Muscle of back (tissue), 13 donors: ENCODE results near the gene RNU5D-1. TPM values are rescaled to one million over a fixed set of nuclear protein-coding genes. Genes with fewer than 3 reads are reported as not detected.
"Not testable (repeated sequence)": the region's sequence is repeated elsewhere in the genome, so short reads cannot be mapped to it uniquely, and the experiment has no call there.

ENCODE experiments used
- DNase-seq, 3 donors: peaks; one replicate each; pipeline versions ENCODE4 v3.0.0 to v3.0.0-alpha.2; 2013
- long read RNA-seq, 9 donors: transcript quantifications; one replicate each; lab custom pipeline, GENCODE V29; 2026
- polyA plus RNA-seq, 10 donors: library from polyadenylated mRNA; unstranded; fragments of 120-200 nt; gene quantifications; one replicate each; pipeline ENCODE4 v1.2.1, GENCODE V29; 2013; ENCODE audit not compliant: insufficient read length in 10 of 10

Gene RNU5D-1
- polyA plus RNA-seq, result not detected
- long read RNA-seq, donor 1, result 0 reads
- long read RNA-seq, donor 2, result 0 reads
- long read RNA-seq, donor 3, result 0 reads
- long read RNA-seq, donor 4, result 0 reads
- long read RNA-seq, donor 5, result 0 reads
- long read RNA-seq, donor 6, result 0 reads
- long read RNA-seq, donor 7, result 0 reads
- long read RNA-seq, donor 8, result 0 reads
- long read RNA-seq, donor 9, result 0 reads

DNA sequence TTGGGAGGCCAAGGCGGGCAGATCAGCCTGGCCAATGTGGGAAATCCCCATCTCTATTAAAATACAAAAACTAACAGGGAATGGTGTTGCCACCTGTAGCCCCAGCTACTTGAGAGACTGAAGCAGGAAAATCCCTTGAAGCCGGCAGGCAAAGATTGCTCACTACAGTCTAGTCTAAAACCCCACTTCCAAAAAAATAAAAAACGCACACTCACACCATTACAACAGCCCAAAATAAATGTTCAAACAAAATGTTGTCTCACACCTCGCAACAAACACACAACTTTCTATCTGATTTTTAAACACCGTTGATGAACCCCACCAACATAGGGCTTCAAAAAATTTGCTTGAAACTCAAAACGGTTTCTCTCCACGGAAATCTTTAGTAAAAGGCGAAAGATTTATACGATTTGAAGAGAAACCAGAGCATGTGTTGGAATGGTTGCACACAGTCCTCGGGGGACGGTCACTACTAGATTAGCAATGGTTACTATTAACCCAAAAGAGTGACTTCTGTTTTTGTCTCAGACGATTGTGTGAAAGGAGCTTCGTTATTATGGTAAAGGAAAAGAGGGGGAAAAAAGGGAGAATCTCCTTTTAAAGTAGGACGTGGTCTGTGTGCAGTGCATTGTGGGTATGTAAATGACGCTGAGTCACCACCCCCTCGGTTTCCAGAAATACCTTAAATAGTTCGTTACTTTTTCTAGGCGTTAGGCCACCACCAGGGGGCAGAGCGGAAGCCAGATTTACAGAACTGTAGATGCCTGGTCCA is at the start of gene RNU5D-1:
Gene RNU5D-1 (minus strand): TSS at position 430 of the 772 bp plus-strand sequence.
- DNase-seq, result peak; percentile 95 to 97 (median 96)

GRCh38 chr1:44780583-44781121 is 49.7 kb upstream of the RNU5D-1 start:
- no peak for DNase-seq

DNA sequence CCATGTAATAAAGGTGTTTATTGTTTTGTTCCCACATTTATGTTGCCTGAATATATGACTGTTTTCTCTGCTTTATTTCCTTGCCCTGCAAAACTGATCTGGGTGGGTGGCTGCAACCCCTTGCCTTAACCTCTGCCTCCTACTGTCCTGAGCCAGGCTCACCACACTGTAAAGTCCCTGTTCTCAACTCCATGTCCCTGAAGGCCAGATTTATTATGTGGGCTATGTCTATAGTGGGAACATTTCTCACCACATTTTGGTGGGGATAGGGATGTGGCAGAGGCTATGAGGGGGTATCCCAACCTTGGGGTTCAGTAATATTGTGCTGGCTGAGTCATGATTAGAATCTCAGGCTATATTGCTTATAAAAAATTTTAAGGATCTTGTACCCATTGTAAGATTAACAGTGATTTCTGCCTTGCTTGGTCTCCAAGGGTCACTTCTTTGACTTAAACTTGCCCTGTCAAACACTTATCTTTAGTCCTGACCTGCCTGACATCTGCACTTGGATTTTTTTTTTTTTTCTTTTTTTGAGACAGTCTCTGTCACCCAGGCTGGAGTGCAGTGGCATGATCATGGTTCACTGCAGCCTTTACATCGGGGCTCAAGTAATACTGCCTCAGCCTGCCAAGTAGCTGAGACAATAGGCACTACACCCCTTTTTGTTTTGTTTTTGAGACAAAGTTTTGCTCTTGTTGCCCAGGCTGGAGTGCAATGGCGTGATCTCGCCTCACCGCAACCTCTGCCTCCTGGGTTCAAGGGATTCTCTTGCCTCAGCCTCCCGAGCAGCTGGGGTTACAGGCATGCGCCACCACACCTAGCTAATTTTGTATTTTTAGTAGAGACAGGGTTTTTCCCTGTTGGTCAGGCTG is 48.0 kb upstream of the RNU5D-1 start:
- no peak for DNase-seq

- no peak for DNase-seq
These were observed 47.1 kb upstream of the RNU5D-1 start for GRCh38 chr1:44777969-44778635.

DNA sequence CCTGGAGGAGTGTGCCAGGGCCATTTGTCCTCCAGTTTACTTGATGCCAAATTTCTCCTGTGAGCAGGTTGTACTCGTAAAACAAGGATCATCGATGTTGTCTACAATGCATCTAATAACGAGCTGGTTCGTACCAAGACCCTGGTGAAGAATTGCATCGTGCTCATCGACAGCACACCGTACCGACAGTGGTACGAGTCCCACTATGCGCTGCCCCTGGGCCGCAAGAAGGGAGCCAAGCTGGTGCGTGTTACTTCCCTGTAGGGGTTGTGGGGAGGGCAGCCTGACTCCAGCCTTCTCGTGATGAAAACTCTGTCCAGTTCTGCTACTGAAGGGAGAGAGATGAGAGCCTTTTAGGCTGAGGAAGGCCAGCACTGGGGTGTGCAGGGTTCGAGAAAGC is 46.6 kb upstream of the RNU5D-1 start:
- no peak for DNase-seq

DNA sequence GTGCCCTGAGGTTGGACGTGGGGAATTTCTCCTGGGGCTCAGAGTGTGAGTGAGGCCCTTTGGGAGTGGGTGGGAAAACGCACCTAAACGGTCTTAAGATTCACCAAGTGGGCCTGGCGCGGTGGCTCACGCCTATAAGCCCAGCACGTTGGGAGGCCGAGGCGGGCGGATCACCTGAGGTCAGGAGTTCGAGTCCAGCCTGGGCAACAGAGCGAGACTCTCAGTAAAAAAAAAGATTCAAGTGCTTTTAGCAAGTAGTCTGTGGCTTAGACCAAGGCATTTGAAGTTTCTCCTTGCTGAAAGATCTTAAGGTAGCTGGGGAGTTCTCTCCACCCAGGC is 45.7 kb upstream of the RNU5D-1 start:
- DNase-seq, result no peak

DNA sequence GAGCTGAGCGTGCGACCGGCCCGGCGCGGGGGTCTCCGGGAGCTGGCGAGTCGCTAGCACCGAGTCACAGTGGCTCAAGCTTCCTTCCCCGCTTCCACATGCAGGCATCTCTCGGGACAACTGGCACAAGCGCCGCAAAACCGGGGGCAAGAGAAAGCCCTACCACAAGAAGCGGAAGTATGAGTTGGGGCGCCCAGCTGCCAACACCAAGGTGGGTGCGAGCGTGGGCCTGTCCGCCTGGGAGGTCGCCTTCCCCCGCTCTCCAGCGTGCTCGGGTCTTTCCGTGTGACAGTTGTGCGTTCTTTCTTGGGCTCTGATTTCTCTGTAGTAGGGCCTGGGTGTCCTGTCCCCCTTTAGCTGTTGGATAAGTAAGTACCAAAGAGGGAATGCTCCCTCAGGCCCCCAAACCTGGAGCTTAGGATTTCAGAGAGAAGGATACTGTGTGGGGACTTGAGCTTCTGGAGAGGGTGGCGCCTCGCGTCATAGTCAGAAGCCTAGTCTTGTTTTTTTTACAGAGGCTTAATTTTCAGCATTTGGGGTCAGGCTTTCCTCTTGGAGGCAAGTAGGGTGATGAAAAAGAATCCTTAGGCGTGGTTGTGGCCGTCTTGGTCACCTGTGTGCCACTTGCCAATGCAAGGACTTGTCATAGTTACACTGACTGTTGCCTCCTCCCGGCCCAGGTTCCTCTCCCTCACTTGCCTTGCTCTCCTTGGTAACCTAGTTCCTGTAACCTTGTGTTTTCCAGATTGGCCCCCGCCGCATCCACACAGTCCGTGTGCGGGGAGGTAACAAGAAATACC is 45.2 kb upstream of the RNU5D-1 start:
- DNase-seq, result peak in 1 of 3 donors; percentile 36

DNA sequence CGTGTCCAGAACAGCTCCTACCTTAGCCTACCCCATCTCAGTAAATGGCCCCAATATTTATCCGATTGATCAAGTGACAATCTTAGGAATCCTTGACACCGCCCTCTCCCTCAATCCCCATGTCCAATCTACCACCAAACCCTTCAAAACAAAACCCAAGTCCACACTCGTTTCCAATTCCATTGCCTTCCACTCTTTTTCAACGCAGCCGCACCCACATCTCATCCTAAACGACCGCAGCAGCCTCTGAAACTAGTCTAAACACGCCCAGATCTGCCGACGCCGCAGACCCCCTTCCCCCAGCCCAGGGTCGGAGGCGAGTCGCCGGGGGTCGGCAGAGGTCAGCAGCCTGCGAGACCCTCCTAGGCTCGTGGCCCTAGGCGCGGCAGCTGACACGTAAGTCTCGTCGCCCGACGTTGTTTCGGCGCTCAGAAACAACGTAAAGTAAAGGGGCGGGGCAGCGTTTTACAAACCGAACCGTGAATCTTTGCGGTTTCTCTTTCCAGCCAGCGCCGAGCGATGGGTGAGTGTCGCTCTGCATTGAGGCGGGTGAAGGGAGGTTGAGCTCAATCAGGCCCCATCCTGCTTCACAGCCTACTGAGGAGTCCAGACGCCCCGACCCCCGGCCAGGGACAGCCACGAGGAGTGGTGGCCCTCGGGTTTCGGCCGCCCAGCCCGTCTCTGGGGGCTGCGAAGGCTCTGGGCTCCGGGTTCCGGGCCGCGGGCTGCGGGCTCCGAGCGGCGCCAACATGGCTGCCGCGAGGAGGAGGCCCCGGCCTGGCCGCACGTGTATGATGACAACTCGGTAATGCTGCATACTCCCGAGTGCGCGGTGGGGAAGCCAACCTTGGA is 44.3 kb upstream of the RNU5D-1 start, which contains the start of gene RPS8:
Gene RPS8 (plus strand): TSS at position 463 of the 852 bp plus-strand sequence. CDS start 57 bp downstream, at position 520.
- peak; percentile 96 to 99 (median 97) for DNase-seq

- DNase-seq, result not testable (repeated sequence)
These were observed 35.5 kb upstream of the RNU5D-1 start for GRCh38 chr1:44766421-44766820.

DNA sequence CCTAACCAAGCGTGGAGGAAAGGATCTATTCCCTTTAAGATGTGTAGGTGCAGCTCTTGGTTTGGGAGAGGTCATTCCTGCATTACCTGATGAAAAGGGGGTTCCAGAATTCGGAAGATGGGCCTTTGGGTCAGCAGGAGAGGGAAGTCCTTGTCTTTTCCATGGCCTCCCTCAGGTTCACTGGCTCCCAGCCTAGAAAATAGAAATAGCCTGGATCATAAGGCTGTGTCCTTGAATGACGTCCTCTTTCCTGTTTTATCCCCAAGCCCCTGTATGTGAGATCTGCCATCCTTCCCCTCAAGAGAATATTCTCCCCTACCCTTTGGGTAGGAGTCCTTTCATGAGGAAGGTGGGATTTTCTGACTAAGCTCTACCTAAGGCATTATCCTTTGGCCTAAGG is 29.9 kb upstream of the RNU5D-1 start:
- DNase-seq, result no peak

- no peak for DNase-seq
These were observed 28.1 kb upstream of the RNU5D-1 start for GRCh38 chr1:44759077-44759476.

- no peak for DNase-seq
These were observed 26.4 kb upstream of the RNU5D-1 start for GRCh38 chr1:44757420-44757819.

DNA sequence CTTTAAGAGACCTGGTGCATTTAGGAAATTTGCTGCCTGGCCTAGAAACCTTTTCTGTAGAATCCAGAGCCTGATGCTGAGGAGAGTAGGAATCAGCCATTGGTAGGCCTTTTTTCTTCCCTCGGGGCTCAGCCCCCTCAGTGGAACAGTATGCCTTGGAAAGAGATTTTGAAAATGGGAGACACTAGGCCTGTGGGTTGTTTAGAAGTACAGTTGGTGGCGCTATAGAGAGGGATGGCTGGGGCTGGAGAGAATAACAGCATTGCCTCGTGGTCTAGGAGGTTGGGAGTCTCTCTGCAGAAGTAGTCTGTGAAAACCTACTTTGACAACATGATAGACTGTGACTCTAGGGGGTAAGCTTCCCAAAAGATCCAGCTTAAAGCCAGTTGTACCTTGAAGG is 16.9 kb upstream of the RNU5D-1 start:
- no peak for DNase-seq

- no peak for DNase-seq
These were observed 12.2 kb upstream of the RNU5D-1 start for GRCh38 chr1:44743211-44743610.

DNA sequence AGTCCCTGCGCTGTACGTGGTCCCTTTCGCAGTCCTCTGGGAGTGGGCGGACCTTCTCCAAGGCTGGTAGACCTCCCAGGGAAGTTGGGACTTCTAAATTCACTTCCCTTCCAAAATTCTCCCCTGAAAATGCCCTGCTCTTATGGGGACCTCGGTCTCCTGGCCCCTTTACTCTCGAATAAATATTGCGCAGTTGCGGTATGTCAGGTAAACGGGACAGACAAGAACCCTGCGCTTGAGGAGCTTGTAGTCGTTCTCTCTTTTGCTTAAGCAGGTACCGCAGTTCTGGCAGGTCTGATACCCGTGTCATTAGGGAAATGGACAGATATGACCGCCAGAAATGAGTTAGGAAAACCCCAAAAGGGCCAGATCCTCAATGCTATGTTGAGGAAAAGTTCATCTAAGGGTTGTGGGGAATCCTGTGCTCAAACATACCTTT is 9.2 kb upstream of the RNU5D-1 start:
- DNase-seq, result peak in 1 of 3 donors; percentile 38

DNA sequence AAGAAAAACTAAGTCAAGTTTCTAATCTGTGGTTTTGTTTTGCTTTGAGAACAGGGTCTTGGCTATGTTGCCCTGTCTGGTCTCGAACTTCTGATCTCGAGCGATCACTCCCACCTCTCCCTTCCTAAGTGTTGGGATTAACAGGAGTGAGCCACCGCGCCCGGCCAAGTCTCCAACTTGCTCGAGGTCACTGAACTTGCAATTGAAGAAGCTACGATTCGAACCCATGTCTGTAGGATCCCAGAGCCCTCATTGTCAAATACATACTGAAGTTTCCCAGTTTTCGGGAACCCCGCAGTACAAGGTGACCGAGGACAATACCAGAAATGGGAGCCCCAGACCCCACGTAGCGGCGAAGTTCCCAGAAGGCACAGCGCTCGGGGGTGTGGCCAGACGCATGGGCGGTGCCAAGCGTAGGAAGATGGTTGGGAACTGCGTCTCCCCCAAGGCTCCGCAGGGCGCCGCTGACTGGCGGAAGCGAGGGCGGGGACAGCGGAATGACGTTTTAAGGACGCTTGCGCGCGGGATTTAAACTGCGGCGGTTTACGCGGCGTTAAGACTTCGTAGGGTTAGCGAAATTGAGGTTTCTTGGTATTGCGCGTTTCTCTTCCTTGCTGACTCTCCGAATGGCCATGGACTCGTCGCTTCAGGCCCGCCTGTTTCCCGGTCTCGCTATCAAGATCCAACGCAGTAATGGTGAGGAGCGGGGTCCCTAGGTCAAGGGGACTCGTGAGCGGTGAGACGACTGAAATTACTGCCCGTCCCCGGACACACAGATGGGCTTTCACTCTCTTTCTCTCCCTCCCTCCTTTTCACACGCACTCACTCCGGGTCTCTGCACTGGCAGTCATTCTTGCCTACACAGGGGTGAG is 8.6 kb upstream of the RNU5D-1 start, which contains the start of gene KIF2C:
Gene KIF2C (plus strand): TSS at position 531 of the 872 bp plus-strand sequence. CDS start 96 bp downstream, at position 627.
- peak; percentile 98 to 99 (median 98) for DNase-seq

DNA sequence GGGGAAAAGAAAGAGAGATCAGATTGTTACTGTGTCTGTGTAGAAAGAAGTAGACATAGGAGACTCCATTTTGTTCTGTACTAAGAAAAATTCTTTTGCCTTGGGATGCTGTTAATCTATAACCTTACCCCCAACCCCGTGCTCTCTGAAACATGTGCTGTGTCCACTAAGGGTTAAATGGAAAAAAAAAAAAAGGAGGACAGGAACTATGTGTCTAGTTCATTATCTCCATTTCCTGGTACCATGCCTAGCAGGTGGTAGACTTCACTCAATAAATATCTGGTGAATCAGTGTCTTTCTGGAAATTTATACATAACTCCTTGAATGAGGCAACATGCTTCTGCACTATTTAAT is 8.0 kb upstream of the RNU5D-1 start:
- DNase-seq, result not testable (repeated sequence)

- no peak for DNase-seq
These were observed 5.0 kb upstream of the RNU5D-1 start for GRCh38 chr1:44735992-44736391.

DNA sequence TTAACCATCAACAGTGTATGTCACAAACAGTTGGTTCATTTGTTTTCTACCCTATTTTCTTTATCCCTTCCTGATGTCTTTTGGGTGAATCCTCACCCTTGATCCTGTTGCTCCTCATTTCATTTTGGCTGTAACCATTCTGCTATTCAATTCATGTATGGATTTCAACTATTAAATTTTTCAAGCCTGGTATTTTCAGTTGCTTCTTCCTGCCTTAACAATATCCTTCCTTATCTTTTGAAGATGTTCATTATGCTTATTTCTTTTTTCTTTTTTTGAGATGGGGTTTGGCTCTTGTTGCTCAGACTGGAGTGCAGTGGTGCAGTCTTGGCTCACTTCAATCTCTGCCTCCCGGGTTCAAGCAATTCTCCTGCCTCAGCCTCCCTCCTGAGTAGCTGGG is 2.8 kb upstream of the RNU5D-1 start:
- no peak for DNase-seq
